GM23338 (cell line): ENCODE measurements around the gene CMIP.

Experiments
- CREB1 ChIP-seq: fragments of 250-450 bp; sonication (Bioruptor Pico); IDR thresholded peaks from 2 replicates; pipeline ENCODE4 v1.5.0; 2020; ENCODE audit warnings: low read depth, mild to moderate bottlenecking, moderate library complexity
- EZH2 ChIP-seq: fragments of 200-600 bp; sonication (generic); IDR thresholded peaks from one replicate; pipeline ENCODE4 v1.8.0; 2017; ENCODE audit warnings: antibody characterized with exemption, mild to moderate bottlenecking, low read depth; ENCODE audit not compliant: unreplicated experiment
- EZH2phosphoT487 ChIP-seq: fragments of 200-600 bp; sonication (generic); IDR thresholded peaks from one replicate; pipeline ENCODE4 v1.8.1; 2018; ENCODE audit warnings: antibody characterized with exemption; ENCODE audit not compliant: unreplicated experiment
- JUNB ChIP-seq: IDR thresholded peaks from one replicate; pipeline ENCODE4 v1.6.1; 2016; ENCODE audit warnings: antibody characterized with exemption; ENCODE audit not compliant: unreplicated experiment
- POLR2AphosphoS5 ChIP-seq: IDR thresholded peaks from 2 replicates; pipeline ENCODE4 v1.6.1; 2016; ENCODE audit warnings: antibody characterized with exemption, low read depth
- ZNF114 ChIP-seq: fragments of 250-450 bp; sonication (Bioruptor Pico); IDR thresholded peaks from 2 replicates; pipeline ENCODE4 v1.5.0; 2020; ENCODE audit warnings: mild to moderate bottlenecking, moderate library complexity
- TF ChIP-seq, protein P1 (sequence below): IDR thresholded peaks from one replicate; pipeline ENCODE4 v1.6.1; 2018; ENCODE audit warnings: antibody characterized with exemption; ENCODE audit not compliant: unreplicated experiment
- TF ChIP-seq, protein P2 (sequence below), 2 experiments: fragments of 200-600 bp in 1 of 2; sonication (generic) in 1 of 2; conservative IDR thresholded peaks; 2 replicates each; pipeline versions ENCODE4 v1.5.1 to v1.6.1; 2016 to 2017; ENCODE audit warnings: antibody characterized with exemption in 2 of 2, low read depth in 2 of 2, mild to moderate bottlenecking in 2 of 2, moderate library complexity in 1 of 2
- TF ChIP-seq, protein P3 (sequence below): fragments of 250-450 bp; sonication (Bioruptor Pico); IDR thresholded peaks from 2 replicates; pipeline ENCODE4 v1.5.0; 2020; ENCODE audit warnings: mild to moderate bottlenecking, moderate library complexity
- TF ChIP-seq, protein P4 (sequence below): IDR thresholded peaks from 2 replicates; pipeline ENCODE4 v1.6.1; 2016; ENCODE audit warnings: antibody characterized with exemption

DNA sequence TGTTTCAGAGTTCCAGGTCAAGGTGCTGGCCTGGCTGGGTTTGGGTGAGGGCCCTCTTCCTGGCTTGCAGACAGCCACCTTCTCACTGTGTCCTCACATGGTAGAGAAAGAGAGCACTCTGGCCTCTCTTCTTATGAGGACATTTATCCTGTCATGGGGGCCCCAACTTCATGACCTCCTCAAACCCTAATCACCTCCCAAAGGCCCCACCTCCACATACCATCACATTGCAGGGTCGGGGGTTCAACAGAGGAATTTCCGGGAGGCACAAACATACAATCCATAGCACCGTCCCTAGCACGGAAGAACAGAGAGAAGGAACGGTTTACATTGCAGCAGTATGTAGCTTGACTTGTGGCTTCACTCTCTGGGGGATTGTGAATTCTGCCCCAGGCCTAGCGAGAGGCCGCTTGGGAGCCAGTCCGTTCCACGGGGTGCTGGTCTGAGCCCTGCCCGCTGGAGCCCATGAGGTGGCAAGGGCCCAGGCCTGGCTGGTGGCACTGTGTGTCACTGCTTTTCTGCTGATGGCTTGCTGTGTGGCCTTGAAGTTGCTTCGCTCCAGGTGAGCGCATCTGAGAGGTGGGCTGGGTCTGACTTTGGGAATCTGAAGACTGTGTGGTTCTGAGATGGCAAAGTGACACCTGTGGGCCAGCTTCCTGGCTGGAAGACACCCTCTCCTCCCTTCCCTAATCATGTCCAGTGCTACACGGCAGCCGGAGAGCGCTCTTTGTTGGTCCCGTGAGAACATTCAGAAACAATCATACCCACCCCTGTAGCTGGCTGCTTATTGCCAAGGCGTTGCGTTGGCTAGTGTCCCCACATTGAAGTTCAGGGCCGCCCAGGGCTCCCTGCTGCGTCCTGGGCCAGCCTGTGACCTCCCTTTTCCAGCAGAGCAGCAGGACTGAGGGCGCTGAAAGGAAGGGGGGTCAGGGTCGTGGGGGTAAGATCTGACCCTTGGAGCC, 98.3 kb downstream of the CMIP start:
- TF ChIP-seq, protein P1, sequence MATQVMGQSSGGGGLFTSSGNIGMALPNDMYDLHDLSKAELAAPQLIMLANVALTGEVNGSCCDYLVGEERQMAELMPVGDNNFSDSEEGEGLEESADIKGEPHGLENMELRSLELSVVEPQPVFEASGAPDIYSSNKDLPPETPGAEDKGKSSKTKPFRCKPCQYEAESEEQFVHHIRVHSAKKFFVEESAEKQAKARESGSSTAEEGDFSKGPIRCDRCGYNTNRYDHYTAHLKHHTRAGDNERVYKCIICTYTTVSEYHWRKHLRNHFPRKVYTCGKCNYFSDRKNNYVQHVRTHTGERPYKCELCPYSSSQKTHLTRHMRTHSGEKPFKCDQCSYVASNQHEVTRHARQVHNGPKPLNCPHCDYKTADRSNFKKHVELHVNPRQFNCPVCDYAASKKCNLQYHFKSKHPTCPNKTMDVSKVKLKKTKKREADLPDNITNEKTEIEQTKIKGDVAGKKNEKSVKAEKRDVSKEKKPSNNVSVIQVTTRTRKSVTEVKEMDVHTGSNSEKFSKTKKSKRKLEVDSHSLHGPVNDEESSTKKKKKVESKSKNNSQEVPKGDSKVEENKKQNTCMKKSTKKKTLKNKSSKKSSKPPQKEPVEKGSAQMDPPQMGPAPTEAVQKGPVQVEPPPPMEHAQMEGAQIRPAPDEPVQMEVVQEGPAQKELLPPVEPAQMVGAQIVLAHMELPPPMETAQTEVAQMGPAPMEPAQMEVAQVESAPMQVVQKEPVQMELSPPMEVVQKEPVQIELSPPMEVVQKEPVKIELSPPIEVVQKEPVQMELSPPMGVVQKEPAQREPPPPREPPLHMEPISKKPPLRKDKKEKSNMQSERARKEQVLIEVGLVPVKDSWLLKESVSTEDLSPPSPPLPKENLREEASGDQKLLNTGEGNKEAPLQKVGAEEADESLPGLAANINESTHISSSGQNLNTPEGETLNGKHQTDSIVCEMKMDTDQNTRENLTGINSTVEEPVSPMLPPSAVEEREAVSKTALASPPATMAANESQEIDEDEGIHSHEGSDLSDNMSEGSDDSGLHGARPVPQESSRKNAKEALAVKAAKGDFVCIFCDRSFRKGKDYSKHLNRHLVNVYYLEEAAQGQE: no peak
- TF ChIP-seq, protein P2, sequence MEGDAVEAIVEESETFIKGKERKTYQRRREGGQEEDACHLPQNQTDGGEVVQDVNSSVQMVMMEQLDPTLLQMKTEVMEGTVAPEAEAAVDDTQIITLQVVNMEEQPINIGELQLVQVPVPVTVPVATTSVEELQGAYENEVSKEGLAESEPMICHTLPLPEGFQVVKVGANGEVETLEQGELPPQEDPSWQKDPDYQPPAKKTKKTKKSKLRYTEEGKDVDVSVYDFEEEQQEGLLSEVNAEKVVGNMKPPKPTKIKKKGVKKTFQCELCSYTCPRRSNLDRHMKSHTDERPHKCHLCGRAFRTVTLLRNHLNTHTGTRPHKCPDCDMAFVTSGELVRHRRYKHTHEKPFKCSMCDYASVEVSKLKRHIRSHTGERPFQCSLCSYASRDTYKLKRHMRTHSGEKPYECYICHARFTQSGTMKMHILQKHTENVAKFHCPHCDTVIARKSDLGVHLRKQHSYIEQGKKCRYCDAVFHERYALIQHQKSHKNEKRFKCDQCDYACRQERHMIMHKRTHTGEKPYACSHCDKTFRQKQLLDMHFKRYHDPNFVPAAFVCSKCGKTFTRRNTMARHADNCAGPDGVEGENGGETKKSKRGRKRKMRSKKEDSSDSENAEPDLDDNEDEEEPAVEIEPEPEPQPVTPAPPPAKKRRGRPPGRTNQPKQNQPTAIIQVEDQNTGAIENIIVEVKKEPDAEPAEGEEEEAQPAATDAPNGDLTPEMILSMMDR (conservative IDR thresholded peaks at IDR 0.05; ENCODE audit: low read depth in 2 of 2): no peak
- TF ChIP-seq, protein P3, sequence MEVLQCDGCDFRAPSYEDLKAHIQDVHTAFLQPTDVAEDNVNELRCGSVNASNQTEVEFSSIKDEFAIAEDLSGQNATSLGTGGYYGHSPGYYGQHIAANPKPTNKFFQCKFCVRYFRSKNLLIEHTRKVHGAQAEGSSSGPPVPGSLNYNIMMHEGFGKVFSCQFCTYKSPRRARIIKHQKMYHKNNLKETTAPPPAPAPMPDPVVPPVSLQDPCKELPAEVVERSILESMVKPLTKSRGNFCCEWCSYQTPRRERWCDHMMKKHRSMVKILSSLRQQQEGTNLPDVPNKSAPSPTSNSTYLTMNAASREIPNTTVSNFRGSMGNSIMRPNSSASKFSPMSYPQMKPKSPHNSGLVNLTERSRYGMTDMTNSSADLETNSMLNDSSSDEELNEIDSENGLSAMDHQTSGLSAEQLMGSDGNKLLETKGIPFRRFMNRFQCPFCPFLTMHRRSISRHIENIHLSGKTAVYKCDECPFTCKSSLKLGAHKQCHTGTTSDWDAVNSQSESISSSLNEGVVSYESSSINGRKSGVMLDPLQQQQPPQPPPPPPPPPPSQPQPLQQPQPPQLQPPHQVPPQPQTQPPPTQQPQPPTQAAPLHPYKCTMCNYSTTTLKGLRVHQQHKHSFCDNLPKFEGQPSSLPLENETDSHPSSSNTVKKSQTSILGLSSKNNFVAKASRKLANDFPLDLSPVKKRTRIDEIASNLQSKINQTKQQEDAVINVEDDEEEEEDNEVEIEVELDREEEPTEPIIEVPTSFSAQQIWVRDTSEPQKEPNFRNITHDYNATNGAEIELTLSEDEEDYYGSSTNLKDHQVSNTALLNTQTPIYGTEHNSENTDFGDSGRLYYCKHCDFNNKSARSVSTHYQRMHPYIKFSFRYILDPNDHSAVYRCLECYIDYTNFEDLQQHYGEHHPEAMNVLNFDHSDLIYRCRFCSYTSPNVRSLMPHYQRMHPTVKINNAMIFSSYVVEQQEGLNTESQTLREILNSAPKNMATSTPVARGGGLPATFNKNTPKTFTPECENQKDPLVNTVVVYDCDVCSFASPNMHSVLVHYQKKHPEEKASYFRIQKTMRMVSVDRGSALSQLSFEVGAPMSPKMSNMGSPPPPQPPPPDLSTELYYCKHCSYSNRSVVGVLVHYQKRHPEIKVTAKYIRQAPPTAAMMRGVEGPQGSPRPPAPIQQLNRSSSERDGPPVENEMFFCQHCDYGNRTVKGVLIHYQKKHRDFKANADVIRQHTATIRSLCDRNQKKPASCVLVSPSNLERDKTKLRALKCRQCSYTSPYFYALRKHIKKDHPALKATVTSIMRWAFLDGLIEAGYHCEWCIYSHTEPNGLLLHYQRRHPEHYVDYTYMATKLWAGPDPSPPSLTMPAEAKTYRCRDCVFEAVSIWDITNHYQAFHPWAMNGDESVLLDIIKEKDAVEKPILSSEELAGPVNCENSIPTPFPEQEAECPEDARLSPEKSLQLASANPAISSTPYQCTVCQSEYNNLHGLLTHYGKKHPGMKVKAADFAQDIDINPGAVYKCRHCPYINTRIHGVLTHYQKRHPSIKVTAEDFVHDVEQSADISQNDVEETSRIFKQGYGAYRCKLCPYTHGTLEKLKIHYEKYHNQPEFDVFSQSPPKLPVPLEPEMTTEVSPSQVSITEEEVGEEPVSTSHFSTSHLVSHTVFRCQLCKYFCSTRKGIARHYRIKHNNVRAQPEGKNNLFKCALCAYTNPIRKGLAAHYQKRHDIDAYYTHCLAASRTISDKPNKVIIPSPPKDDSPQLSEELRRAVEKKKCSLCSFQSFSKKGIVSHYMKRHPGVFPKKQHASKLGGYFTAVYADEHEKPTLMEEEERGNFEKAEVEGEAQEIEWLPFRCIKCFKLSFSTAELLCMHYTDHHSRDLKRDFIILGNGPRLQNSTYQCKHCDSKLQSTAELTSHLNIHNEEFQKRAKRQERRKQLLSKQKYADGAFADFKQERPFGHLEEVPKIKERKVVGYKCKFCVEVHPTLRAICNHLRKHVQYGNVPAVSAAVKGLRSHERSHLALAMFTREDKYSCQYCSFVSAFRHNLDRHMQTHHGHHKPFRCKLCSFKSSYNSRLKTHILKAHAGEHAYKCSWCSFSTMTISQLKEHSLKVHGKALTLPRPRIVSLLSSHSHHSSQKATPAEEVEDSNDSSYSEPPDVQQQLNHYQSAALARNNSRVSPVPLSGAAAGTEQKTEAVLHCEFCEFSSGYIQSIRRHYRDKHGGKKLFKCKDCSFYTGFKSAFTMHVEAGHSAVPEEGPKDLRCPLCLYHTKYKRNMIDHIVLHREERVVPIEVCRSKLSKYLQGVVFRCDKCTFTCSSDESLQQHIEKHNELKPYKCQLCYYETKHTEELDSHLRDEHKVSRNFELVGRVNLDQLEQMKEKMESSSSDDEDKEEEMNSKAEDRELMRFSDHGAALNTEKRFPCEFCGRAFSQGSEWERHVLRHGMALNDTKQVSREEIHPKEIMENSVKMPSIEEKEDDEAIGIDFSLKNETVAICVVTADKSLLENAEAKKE (CRISPR knock-in tag): no peak
- TF ChIP-seq POLR2AphosphoS5: no peak
- no peak for TF ChIP-seq CREB1 (CRISPR knock-in tag)
- no peak for TF ChIP-seq EZH2
- no peak for TF ChIP-seq EZH2phosphoT487
- TF ChIP-seq, protein P4, sequence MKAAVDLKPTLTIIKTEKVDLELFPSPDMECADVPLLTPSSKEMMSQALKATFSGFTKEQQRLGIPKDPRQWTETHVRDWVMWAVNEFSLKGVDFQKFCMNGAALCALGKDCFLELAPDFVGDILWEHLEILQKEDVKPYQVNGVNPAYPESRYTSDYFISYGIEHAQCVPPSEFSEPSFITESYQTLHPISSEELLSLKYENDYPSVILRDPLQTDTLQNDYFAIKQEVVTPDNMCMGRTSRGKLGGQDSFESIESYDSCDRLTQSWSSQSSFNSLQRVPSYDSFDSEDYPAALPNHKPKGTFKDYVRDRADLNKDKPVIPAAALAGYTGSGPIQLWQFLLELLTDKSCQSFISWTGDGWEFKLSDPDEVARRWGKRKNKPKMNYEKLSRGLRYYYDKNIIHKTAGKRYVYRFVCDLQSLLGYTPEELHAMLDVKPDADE: no peak
- TF ChIP-seq ZNF114 (CRISPR knock-in tag): no peak
- no peak for TF ChIP-seq JUNB
